Panc1 (cell line): ENCODE data around the gene DCAF17. TPM values are rescaled to one million over a fixed set of nuclear protein-coding genes. Genes with fewer than 3 reads are reported as not detected.

Experiments
- ATAC-seq: fragments of 200-7000 bp; cut with Tn5 transposase; 2 replicates; pipeline ENCODE4 v1.9.1; 2020; ENCODE audit warnings: mild to moderate bottlenecking, moderate library complexity
- BruUV-seq: library from RNA; stranded (reverse); fragments of 400-500 nt; replicated peaks from 2 replicates; lab custom pipeline; 2021; lab: Mats Ljungman, UMichigan
- CTCF ChIA-PET: fragments of 300-600 bp; sonication (Branson Sonifier 250); formaldehyde crosslinking; loops from one replicate; lab custom pipeline; 2022; ENCODE audit warnings: antibody characterized with exemption; lab: Charles Lee
- POLR2A ChIA-PET: fragments of 300-600 bp; sonication (Branson Sonifier 250); formaldehyde crosslinking; loops from one replicate; lab custom pipeline; 2022; ENCODE audit warnings: antibody characterized with exemption; lab: Charles Lee
- DNase-seq: peaks from one replicate; pipeline ENCODE4 v3.0.0-alpha.2; 2010; ENCODE audit warnings: low read depth, low spot score
- H3K27ac ChIP-seq: 2 replicates; pipeline ENCODE4 v1.5.1; 2011; ENCODE audit warnings: mild to moderate bottlenecking, low read length, inconsistent platforms
- H3K27me3 ChIP-seq: fragments of 200-500 bp; sonication (Bioruptor generic); 2 replicates; pipeline ENCODE4 v1.6.0; 2014; ENCODE audit warnings: low read length, inconsistent platforms; ENCODE audit not compliant: control insufficient read depth, insufficient read depth
- H3K36me3 ChIP-seq: fragments of 200-500 bp; sonication (Bioruptor generic); 2 replicates; pipeline ENCODE4 v1.5.1; 2014; ENCODE audit warnings: inconsistent platforms, mild to moderate bottlenecking, low read length, moderate library complexity; ENCODE audit not compliant: control insufficient read depth, insufficient read depth
- H3K4me1 ChIP-seq: 2 replicates; pipeline ENCODE4 v1.5.1; 2011; ENCODE audit warnings: inconsistent platforms, mild to moderate bottlenecking, low read length, moderate library complexity; ENCODE audit not compliant: control insufficient read depth, insufficient read depth
- H3K4me3 ChIP-seq, 2 experiments: 2 replicates each; pipeline ENCODE4 v1.5.1; 2011 to 2012; ENCODE audit warnings: low read depth in 2 of 2, low read length in 2 of 2, mild to moderate bottlenecking in 2 of 2, inconsistent platforms in 1 of 2, moderate library complexity in 1 of 2
- H3K9me3 ChIP-seq: fragments of 200-500 bp; sonication (Bioruptor generic); 2 replicates; pipeline ENCODE4 v1.5.1; 2014; ENCODE audit warnings: low read depth, mild to moderate bottlenecking, inconsistent platforms, low read length, moderate library complexity; ENCODE audit not compliant: control insufficient read depth, insufficient read depth
- CTCF ChIP-seq: fragments of 450-650 bp; IDR thresholded peaks from 2 replicates; pipeline ENCODE4 v1.5.1; 2017; ENCODE audit warnings: mild to moderate bottlenecking
- POLR2AphosphoS5 ChIP-seq: IDR thresholded peaks from 2 replicates; pipeline ENCODE4 v1.6.1; 2012; ENCODE audit warnings: mild to moderate bottlenecking, low read depth, low read length, moderate library complexity
- REST ChIP-seq, 2 experiments: IDR thresholded peaks; 2 replicates each; pipeline ENCODE4 v1.6.1; 2011 to 2012; ENCODE audit warnings: low read depth in 2 of 2, control low read depth in 1 of 2, low read length in 1 of 2, mild to moderate bottlenecking in 1 of 2, moderate library complexity in 1 of 2; ENCODE audit not compliant: insufficient read depth in 1 of 2
- SIN3A ChIP-seq: IDR thresholded peaks from 2 replicates; pipeline ENCODE4 v1.6.1; 2012; ENCODE audit warnings: low read depth, mild to moderate bottlenecking, low read length, moderate library complexity, borderline replicate concordance; ENCODE audit not compliant: insufficient read depth
- TCF7L2 ChIP-seq: IDR thresholded peaks from 2 replicates; pipeline ENCODE4 v1.6.1; 2011; ENCODE audit warnings: mild to moderate bottlenecking, low read depth, low read length, inconsistent platforms
- in situ Hi-C: cut with HindIII; loops from 2 replicates; pipeline ENCODE4 v1.10.0; 2016; ENCODE audit warnings: low sequenced_read_pairs, low pct_unique_long_range_greater_than_20kb
- intact Hi-C: fragments of 100-400 bp; cut with micrococcal nuclease; formaldehyde crosslinking; loops from one replicate; pipeline ENCODE4 v1.10.0; 2022; ENCODE audit not compliant: unreplicated experiment
- total RNA-seq: library from RNA; stranded (reverse); gene quantifications from one replicate; pipeline ENCODE4 v1.2.1, GENCODE V29; 2021; ENCODE audit not compliant: unreplicated experiment

DCAF17 gene
- total RNA-seq, 1 experiment from 2014 or later = 19.0 TPM

DNA sequence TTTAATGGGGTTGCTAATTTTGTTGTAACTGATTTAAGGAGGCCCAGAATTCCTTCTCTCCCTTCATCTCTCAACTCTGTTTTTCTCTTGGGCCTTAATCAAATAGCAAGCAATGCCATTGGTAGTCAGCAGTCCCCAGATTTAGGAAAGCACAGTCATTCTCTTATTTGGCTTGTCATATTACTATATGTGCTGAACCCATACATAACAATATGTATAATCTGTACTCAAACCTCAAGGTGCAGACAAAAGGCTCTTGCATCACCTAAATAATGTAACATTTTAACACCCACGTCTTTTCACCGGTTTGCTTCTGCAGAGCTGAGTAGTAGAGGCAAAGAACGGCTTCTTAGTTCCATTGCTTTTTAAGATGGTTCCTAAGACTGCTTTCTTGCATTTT, 33.6 kb upstream of the DCAF17 start:
- ChIA-PET POLR2A (interaction anchor here (0.6 kb wide), 1 partner anchor 606 kb away, joined by 3 read pairs; no protein-coding TSS in a partner anchor), CTCF (no interaction called here)
- no peak for TF ChIP-seq REST (IDR thresholded peaks at IDR 0.05; ENCODE audit: insufficient read depth in 1 of 2, low read depth in 2 of 2, low read length in 1 of 2)
- Histone ChIP-seq H3K27me3 (no peaks in the 10 kb centered on the region), H3K9me3 (peaks cover 10% of the 10 kb centered on the region; the same call in 1 of the 2 replicates), H3K36me3 (no peaks in the 10 kb centered on the region), H3K4me3 (no peak overlapping the region), H3K27ac (no peak overlapping the region), H3K4me1 (0 out of 2 replicates have a peak, but pooled peaks cover 3% of the 10 kb centered on the region)
- DNase-seq (no peak), ATAC-seq (no peak)
- BruUV-seq = no TSS peak
- intact Hi-C loops = no loop called here
- in situ Hi-C loops = no loop called here

DNA sequence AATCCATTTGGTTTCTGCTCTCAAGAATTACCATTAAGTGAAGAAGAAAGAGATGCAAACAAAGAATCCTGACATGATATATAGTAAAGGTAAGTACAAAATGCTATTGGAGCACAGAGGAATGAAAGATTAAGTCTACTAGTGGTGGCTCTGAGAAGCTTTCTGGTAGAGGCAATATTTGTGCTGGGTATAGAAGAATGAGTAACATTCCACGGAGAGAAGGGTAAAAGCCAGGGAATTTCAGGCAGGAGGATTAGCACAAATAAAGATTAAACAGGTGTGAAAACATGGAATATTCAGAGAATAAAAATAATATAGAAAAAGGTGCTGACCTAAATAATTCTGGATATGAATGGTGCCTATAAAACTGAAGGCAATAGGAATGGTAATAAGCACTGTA, 32.1 kb upstream of the DCAF17 start:
- TF ChIP-seq TCF7L2 = no peak
- BruUV-seq = no TSS peak
- ChIA-PET CTCF (no interaction called here), POLR2A (no interaction called here)
- peaks cover 10% of the 10 kb centered on the region; the same call in 1 of the 2 replicates for H3K9me3 ChIP-seq
- DNase-seq = no peak
- no peak overlapping the region for H3K4me3 ChIP-seq
- no peaks in the 10 kb centered on the region for H3K36me3 ChIP-seq
- intact Hi-C loops = no loop called here
- ATAC-seq = no peak
- no peaks in the 10 kb centered on the region for H3K27me3 ChIP-seq
- H3K4me1 ChIP-seq = 0 out of 2 replicates have a peak, but pooled peaks cover 3% of the 10 kb centered on the region
- no peak overlapping the region for H3K27ac ChIP-seq
- in situ Hi-C loops = no loop called here

DNA sequence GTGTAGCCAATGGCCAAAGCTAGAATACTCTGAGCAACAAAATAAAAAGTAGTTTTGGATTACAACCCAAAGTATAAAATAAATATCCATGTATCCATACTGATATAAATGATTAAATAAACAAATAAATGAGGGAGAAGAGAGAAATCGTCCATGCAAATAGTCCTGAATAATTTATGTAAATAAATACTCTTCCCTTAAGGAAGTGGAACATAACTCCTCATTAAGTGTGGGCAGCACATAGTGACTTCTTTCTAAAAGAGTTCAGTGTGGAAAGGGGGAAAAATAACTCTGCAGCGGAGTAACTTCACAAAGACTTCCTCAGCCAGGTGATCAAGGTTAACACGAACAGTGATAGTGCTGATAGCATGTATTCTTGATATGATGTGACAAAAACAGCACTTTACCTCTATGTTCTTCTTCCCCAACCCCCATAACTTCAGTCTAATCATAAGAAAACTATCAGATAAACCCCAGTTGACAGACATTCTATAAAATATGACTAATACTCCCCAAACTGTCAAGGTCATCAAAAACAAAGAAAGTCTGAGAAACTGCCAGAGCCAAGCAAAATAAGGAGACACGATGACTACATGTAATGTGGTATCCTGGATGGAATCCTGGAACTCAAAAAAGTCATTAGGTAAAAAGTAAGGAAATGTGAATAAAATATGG, 31.0 kb upstream of the DCAF17 start:
- peaks cover 10% of the 10 kb centered on the region; the same call in 1 of the 2 replicates for H3K9me3 ChIP-seq
- ChIA-PET POLR2A (no interaction called here), CTCF (no interaction called here)
- no peak for TF ChIP-seq TCF7L2
- TF ChIP-seq POLR2AphosphoS5 = no peak
- TF ChIP-seq CTCF = no peak
- TF ChIP-seq SIN3A = no peak
- TF ChIP-seq REST (IDR thresholded peaks at IDR 0.05; ENCODE audit: insufficient read depth in 1 of 2, low read depth in 2 of 2, low read length in 1 of 2) = no peak
- no TSS peak for BruUV-seq
- H3K4me1 ChIP-seq = 0 out of 2 replicates have a peak, but pooled peaks cover 3% of the 10 kb centered on the region
- intact Hi-C loops (no loop called here), in situ Hi-C loops (no loop called here)
- DNase-seq (no peak), ATAC-seq (no peak)
- no peaks in the 10 kb centered on the region for H3K27me3 ChIP-seq
- H3K36me3 ChIP-seq = no peaks in the 10 kb centered on the region
- no peak overlapping the region for H3K4me3 ChIP-seq
- no peak overlapping the region for H3K27ac ChIP-seq
